ENCODE measurements around the gene PSMA7. TPM values are rescaled to one million over a fixed set of nuclear protein-coding genes. Genes with fewer than 3 reads are reported as not detected.

Gene PSMA7
- total and polyA plus RNA-seq, 2 of the 8 experiments (the other 6 are each of a cell fraction or from before 2014, with no cell fraction given): 361 to 648 TPM

- peaks cover 38 to 54% of the 10 kb centered on the region in 2 experiments for H4K20me1 ChIP-seq (replicated peaks in 1 of 2; ENCODE audit: control insufficient read depth in 1 of 2, insufficient read depth in 2 of 2, low read length in 2 of 2)
- no peak for FAIRE-seq
- no peak overlapping the region for H3K18ac ChIP-seq (ENCODE audit: extremely low read depth, low read length)
- no peak overlapping the region for H4K91ac ChIP-seq (replicated peaks; ENCODE audit: insufficient read length, low read length)
- peak overlapping the region; percentile 41; the same call in 1 of the 2 replicates for H4K8ac ChIP-seq (ENCODE audit: extremely low read depth, insufficient read depth, low read length)
- H3K23me2 ChIP-seq (ENCODE audit: low read depth, low read length): peaks cover 3% of the 10 kb centered on the region; the same call in 1 of the 2 replicates
- no peak overlapping the region for H2BK5ac ChIP-seq (ENCODE audit: low read depth, low read length)
- peaks cover 26 to 47% (median 36%) of the 10 kb centered on the region in 4 experiments for H3K36me3 ChIP-seq (ENCODE audit: control insufficient read depth in 2 of 4, insufficient read depth in 4 of 4, low read length in 3 of 4)
- no peak overlapping the region for H2BK15ac ChIP-seq (ENCODE audit: low read length)
- no peaks in the 10 kb centered on the region for H3K27me3 ChIP-seq (replicated peaks in 1 of 4; ENCODE audit: control insufficient read depth in 3 of 4, extremely low read depth in 1 of 4, insufficient read depth in 3 of 4, low read length in 3 of 4)
- H3K4ac ChIP-seq (replicated peaks; ENCODE audit: insufficient read length, low read depth, low read length): no peak overlapping the region
- no peak overlapping the region for H2AK5ac ChIP-seq (ENCODE audit: low read depth, low read length)
- peaks cover 39 to 66% of the 10 kb centered on the region in 2 experiments for H3K79me2 ChIP-seq (ENCODE audit: control insufficient read depth in 1 of 2, insufficient read depth in 2 of 2, low read length in 2 of 2)
- peak overlapping the region; percentile 43 to 81 (median 65) for H3K4me3 ChIP-seq (ENCODE audit: extremely low read depth in 1 of 4, insufficient read depth in 2 of 4, low read depth in 3 of 4, low read length in 4 of 4)
- H3K9ac ChIP-seq (replicated peaks in 1 of 4; ENCODE audit: extremely low read depth in 1 of 4, low read depth in 3 of 4, low read length in 3 of 4): peak overlapping the region in 2 of 4 experiments; percentile 89 to 92; a peak in 5 of 7 replicates
- H3K9me3 ChIP-seq (ENCODE audit: insufficient read depth in 2 of 2, low read depth in 1 of 2, low read length in 1 of 2): no peaks in the 10 kb centered on the region
- no peak overlapping the region for H4K5ac ChIP-seq (ENCODE audit: insufficient read length, low read depth, low read length)
- H3K4me2 ChIP-seq (ENCODE audit: insufficient read depth in 1 of 2, low read depth in 2 of 2, low read length in 2 of 2): peak overlapping the region; percentile 68 to 71
- H2BK120ac ChIP-seq (replicated peaks; ENCODE audit: low read depth, low read length): no peak overlapping the region
- ChIA-PET CTCF (ENCODE audit: partially characterized antibody) (interaction anchor here (0.6 to 2.1 kb wide), 17 partner anchors 12 to 391 kb away, joined by 3 to 11 read pairs (median 3); partner anchors contain the start of gene ADRM1), POLR2A (ENCODE audit: partially characterized antibody) (interaction anchor here (0.8 to 5.6 kb wide), 15 partner anchors 9 to 135 kb away, joined by 3 to 62 read pairs (median 5); partner anchors contain the start of genes LSM14B and MTG2)
- H2BK12ac ChIP-seq (ENCODE audit: low read depth, low read length): no peak overlapping the region
- peaks cover 0 to 12% (median 4%) of the 10 kb centered on the region in 4 experiments; a peak in 5 of 7 replicates for H3K4me1 ChIP-seq (replicated peaks in 1 of 4; ENCODE audit: control insufficient read depth in 3 of 4, insufficient read depth in 4 of 4, low read length in 3 of 4)
- peaks cover 17% of the 10 kb centered on the region for H3K79me1 ChIP-seq (ENCODE audit: low read depth, low read length)
- no peak overlapping the region for H2AFZ ChIP-seq (ENCODE audit: low read length)
- H3K14ac ChIP-seq (ENCODE audit: insufficient read length): no peak overlapping the region
- no peak overlapping the region for H3K56ac ChIP-seq (replicated peaks; ENCODE audit: insufficient read length, low read depth, low read length)
- 34% methylated on average over 14 of the region's 14 CpGs; no CpG with 5 or more reads in 1 of the 2 experiments for WGBS, 2 experiments (ENCODE audit: extremely low coverage in 1 of 2, insufficient coverage in 1 of 2, insufficient read length in 1 of 2, insufficient replicate concordance in 2 of 2, low coverage in 1 of 2, low lambda C conversion rate in 2 of 2, missing lambda C conversion rate in 1 of 2)
- H3K23ac ChIP-seq (ENCODE audit: insufficient read length): peak overlapping the region; percentile 77
- H2BK20ac ChIP-seq (ENCODE audit: low read length): no peak overlapping the region
- H3K27ac ChIP-seq (ENCODE audit: low read depth, low read length): no peak overlapping the region
- DNase-seq (ENCODE audit: low read depth in 1 of 2, low spot score in 2 of 2): no peak
- TF ChIP-seq SRF (IDR thresholded peaks at IDR 0.05; ENCODE audit: low read depth, low read length) (no peak), GTF2F1 (IDR thresholded peaks at IDR 0.05; ENCODE audit: borderline replicate concordance, low read depth, low read length) (no peak), TAF7 (optimal IDR thresholded peaks at IDR 0.05; ENCODE audit: borderline replicate concordance, low read depth, low read length) (no peak), CBX5 (IDR thresholded peaks at IDR 0.05; ENCODE audit: low read depth, low read length) (no peak), GABPA (IDR thresholded peaks at IDR 0.05; ENCODE audit: borderline replicate concordance, insufficient read depth, low read length) (no peak), CEBPB (IDR thresholded peaks at IDR 0.05; ENCODE audit: low read depth, low read length) (no peak), CHD2 (IDR thresholded peaks at IDR 0.05; ENCODE audit: low read length) (no peak), RNF2 (IDR thresholded peaks at IDR 0.05; ENCODE audit: borderline replicate concordance, low read depth, low read length, missing control alignments, poor library complexity, severe bottlenecking) (no peak), CHD1 (IDR thresholded peaks at IDR 0.05; ENCODE audit: low read depth, low read length) (no peak)
- TF ChIP-seq, protein P1, sequence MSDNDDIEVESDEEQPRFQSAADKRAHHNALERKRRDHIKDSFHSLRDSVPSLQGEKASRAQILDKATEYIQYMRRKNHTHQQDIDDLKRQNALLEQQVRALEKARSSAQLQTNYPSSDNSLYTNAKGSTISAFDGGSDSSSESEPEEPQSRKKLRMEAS (IDR thresholded peaks at IDR 0.05): 0 out of 2 replicates have a peak, but pooled peaks have one; percentile 6
Measured at GRCh38 chr20:62141397-62142251, 1.6 kb downstream of the PSMA7 start.
